Embryonic facial prominence (tissue), 1 donor: ENCODE measurements around the gene MSRB2.
"Not testable (repeated sequence)": the region's sequence is repeated elsewhere in the genome, so short reads cannot be mapped to it uniquely, and the experiment has no call there.

Experiments
- DNase-seq: peaks from one replicate; pipeline ENCODE4 v3.0.0-alpha.2; 2016; ENCODE audit errors: extremely low spot score

MSRB2 gene

GRCh38 chr10:23095404-23095965 lies at the start of gene MSRB2:
Gene MSRB2, plus strand, starts transcription at chr10:23095579. Its CDS starts 30 bp downstream, at chr10:23095609.
- peak; percentile 93 for DNase-seq

GRCh38 chr10:23046027-23046426 lies 49.4 kb upstream of the MSRB2 start:
- DNase-seq = no peak

GRCh38 chr10:23047201-23048050 lies 48.0 kb upstream of the MSRB2 start:
- no peak for DNase-seq

GRCh38 chr10:23048191-23048590 lies 47.2 kb upstream of the MSRB2 start:
- DNase-seq = no peak

- DNase-seq = no peak
These were observed 44.1 kb upstream of the MSRB2 start for GRCh38 chr10:23051278-23051677.

- DNase-seq = no peak
These were observed 43.5 kb upstream of the MSRB2 start for GRCh38 chr10:23051855-23052331.

GRCh38 chr10:23053036-23053435 lies 42.3 kb upstream of the MSRB2 start:
- DNase-seq = no peak

- DNase-seq = no peak
These were observed 39.8 kb upstream of the MSRB2 start for GRCh38 chr10:23055424-23056185.

GRCh38 chr10:23056186-23056579 lies 39.2 kb upstream of the MSRB2 start:
- DNase-seq = no peak

- DNase-seq = no peak
These were observed 37.0 kb upstream of the MSRB2 start for GRCh38 chr10:23058366-23058765.

- DNase-seq = no peak
These were observed 34.5 kb upstream of the MSRB2 start for GRCh38 chr10:23060918-23061317.

GRCh38 chr10:23063045-23063972 lies 32.1 kb upstream of the MSRB2 start:
- no peak for DNase-seq

GRCh38 chr10:23063973-23064812 lies 31.2 kb upstream of the MSRB2 start:
- DNase-seq = no peak

- DNase-seq = not testable (repeated sequence)
These were observed 30.6 kb upstream of the MSRB2 start for GRCh38 chr10:23064813-23065114.

GRCh38 chr10:23065181-23065948 lies 30.0 kb upstream of the MSRB2 start:
- DNase-seq = no peak

- DNase-seq = no peak
These were observed 28.0 kb upstream of the MSRB2 start for GRCh38 chr10:23067337-23067736.

- no peak for DNase-seq
These were observed 27.2 kb upstream of the MSRB2 start for GRCh38 chr10:23067939-23068775.

- DNase-seq = no peak
These were observed 26.2 kb upstream of the MSRB2 start for GRCh38 chr10:23069019-23069815.
